ENCODE data around the gene SMIM8.

The SMIM8 gene

GRCh38 chr6:87336367-87336766 lies 14.0 kb downstream of the SMIM8 start:
- H3K9me3 ChIP-seq (ENCODE audit: control insufficient read depth in 1 of 2, low read length in 2 of 2) = no peaks in the 10 kb centered on the region
- H3K27ac ChIP-seq (ENCODE audit: low read length) = no peak overlapping the region
- no peak overlapping the region for H3K4me3 ChIP-seq (ENCODE audit: low read depth in 1 of 2, low read length in 2 of 2)
- H3K27me3 ChIP-seq (ENCODE audit: low read depth, low read length) = no peaks in the 10 kb centered on the region
- H3K4me1 ChIP-seq (ENCODE audit: control insufficient read depth in 1 of 2, insufficient read depth in 2 of 2, low read length in 2 of 2) = no peaks in the 10 kb centered on the region
- no peaks in the 10 kb centered on the region for H3K36me3 ChIP-seq (ENCODE audit: control insufficient read depth in 1 of 2, insufficient read depth in 2 of 2, low read length in 2 of 2)

- Histone ChIP-seq H3K27ac (ENCODE audit: low read length) (no peak overlapping the region), H3K36me3 (ENCODE audit: control insufficient read depth in 1 of 2, insufficient read depth in 2 of 2, low read length in 2 of 2) (no peaks in the 10 kb centered on the region), H3K27me3 (ENCODE audit: low read depth, low read length) (no peaks in the 10 kb centered on the region), H3K9me3 (ENCODE audit: control insufficient read depth in 1 of 2, low read length in 2 of 2) (no peaks in the 10 kb centered on the region), H3K4me3 (ENCODE audit: low read depth in 1 of 2, low read length in 2 of 2) (no peak overlapping the region), H3K4me1 (ENCODE audit: control insufficient read depth in 1 of 2, insufficient read depth in 2 of 2, low read length in 2 of 2) (no peaks in the 10 kb centered on the region)
Observed at GRCh38 chr6:87340230-87340629, 17.8 kb downstream of the SMIM8 start.

GRCh38 chr6:87341158-87341557 lies 18.8 kb downstream of the SMIM8 start:
- Histone ChIP-seq H3K4me1 (ENCODE audit: control insufficient read depth in 1 of 2, insufficient read depth in 2 of 2, low read length in 2 of 2) (no peaks in the 10 kb centered on the region), H3K4me3 (ENCODE audit: low read depth in 1 of 2, low read length in 2 of 2) (no peak overlapping the region), H3K27ac (ENCODE audit: low read length) (no peak overlapping the region), H3K9me3 (ENCODE audit: control insufficient read depth in 1 of 2, low read length in 2 of 2) (no peaks in the 10 kb centered on the region), H3K27me3 (ENCODE audit: low read depth, low read length) (no peaks in the 10 kb centered on the region), H3K36me3 (ENCODE audit: control insufficient read depth in 1 of 2, insufficient read depth in 2 of 2, low read length in 2 of 2) (no peaks in the 10 kb centered on the region)

DNA sequence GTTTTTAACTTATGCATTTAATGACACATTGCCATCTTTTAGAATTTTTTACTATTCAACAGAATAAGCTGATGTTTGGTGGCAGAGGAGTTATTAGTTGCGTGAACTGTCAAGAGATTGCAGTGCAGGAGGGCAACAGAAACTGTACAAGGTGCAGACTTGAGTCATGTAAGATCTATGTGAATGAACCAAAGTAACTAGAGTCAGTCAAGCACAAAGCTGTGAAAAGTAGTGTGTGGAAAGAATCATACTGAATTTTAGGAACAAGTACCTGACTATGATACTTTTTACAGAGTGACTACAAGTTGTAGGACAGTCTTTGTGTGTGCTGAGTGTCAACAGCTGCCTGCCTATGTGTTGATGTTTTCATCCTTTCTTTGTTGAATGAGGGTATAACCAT lies 19.5 kb downstream of the SMIM8 start:
- no peaks in the 10 kb centered on the region for H3K27me3 ChIP-seq (ENCODE audit: low read depth, low read length)
- H3K9me3 ChIP-seq (ENCODE audit: control insufficient read depth in 1 of 2, low read length in 2 of 2) = no peaks in the 10 kb centered on the region
- no peaks in the 10 kb centered on the region for H3K36me3 ChIP-seq (ENCODE audit: control insufficient read depth in 1 of 2, insufficient read depth in 2 of 2, low read length in 2 of 2)
- no peak overlapping the region for H3K27ac ChIP-seq (ENCODE audit: low read length)
- H3K4me3 ChIP-seq (ENCODE audit: low read depth in 1 of 2, low read length in 2 of 2) = no peak overlapping the region
- H3K4me1 ChIP-seq (ENCODE audit: control insufficient read depth in 1 of 2, insufficient read depth in 2 of 2, low read length in 2 of 2) = no peaks in the 10 kb centered on the region

- no peaks in the 10 kb centered on the region for H3K36me3 ChIP-seq (ENCODE audit: control insufficient read depth in 1 of 2, insufficient read depth in 2 of 2, low read length in 2 of 2)
- no peak overlapping the region for H3K4me3 ChIP-seq (ENCODE audit: low read depth in 1 of 2, low read length in 2 of 2)
- no peak overlapping the region for H3K27ac ChIP-seq (ENCODE audit: low read length)
- H3K9me3 ChIP-seq (ENCODE audit: control insufficient read depth in 1 of 2, low read length in 2 of 2) = no peaks in the 10 kb centered on the region
- no peaks in the 10 kb centered on the region for H3K4me1 ChIP-seq (ENCODE audit: control insufficient read depth in 1 of 2, insufficient read depth in 2 of 2, low read length in 2 of 2)
- H3K27me3 ChIP-seq (ENCODE audit: low read depth, low read length) = no peaks in the 10 kb centered on the region
Observed at GRCh38 chr6:87342829-87343228, 20.4 kb downstream of the SMIM8 start.

DNA sequence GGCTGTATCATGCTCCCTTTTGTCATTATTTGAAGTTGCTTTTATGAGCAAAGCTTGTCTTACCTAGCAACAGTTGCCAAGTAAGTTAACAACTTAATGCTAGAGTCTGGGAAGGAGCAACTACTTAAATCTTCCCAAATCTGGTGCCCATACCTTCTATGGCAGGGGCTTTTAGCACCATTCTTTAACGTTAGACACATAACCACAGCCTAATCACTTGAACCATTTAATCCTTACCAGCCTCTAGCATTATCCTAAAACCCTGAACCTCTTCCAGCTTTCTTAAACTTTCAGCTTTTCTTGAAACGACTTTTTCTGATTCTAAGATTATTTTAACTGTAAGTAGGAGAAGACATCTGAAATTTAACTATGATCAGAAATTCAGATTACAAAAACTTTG lies 22.3 kb downstream of the SMIM8 start, which contains the start of gene C6orf163:
Gene C6orf163, plus strand, starts transcription at position 83 of the 400 bp plus-strand sequence. Its CDS starts 287 bp downstream, at position 370.
- H3K27ac ChIP-seq (ENCODE audit: low read length) = no peak within 1 kb of the TSS

GRCh38 chr6:87346700-87347099 lies 24.3 kb downstream of the SMIM8 start:
- H3K4me1 ChIP-seq (ENCODE audit: control insufficient read depth in 1 of 2, insufficient read depth in 2 of 2, low read length in 2 of 2) = no peaks in the 10 kb centered on the region
- no peaks in the 10 kb centered on the region for H3K27me3 ChIP-seq (ENCODE audit: low read depth, low read length)

More for the DNA sequence above, 22.3 kb downstream of the SMIM8 start, which contains the start of gene C6orf163:
- Histone ChIP-seq H3K9me3 (ENCODE audit: control insufficient read depth in 1 of 2, low read length in 2 of 2) (no peaks in the 10 kb centered on the region), H3K4me1 (ENCODE audit: control insufficient read depth in 1 of 2, insufficient read depth in 2 of 2, low read length in 2 of 2) (no peaks in the 10 kb centered on the region), H3K4me3 (ENCODE audit: low read depth in 1 of 2, low read length in 2 of 2) (no peak within 1 kb of the TSS), H3K36me3 (ENCODE audit: control insufficient read depth in 1 of 2, insufficient read depth in 2 of 2, low read length in 2 of 2) (no peaks in the 10 kb centered on the region), H3K27me3 (ENCODE audit: low read depth, low read length) (no peaks in the 10 kb centered on the region)

DNA sequence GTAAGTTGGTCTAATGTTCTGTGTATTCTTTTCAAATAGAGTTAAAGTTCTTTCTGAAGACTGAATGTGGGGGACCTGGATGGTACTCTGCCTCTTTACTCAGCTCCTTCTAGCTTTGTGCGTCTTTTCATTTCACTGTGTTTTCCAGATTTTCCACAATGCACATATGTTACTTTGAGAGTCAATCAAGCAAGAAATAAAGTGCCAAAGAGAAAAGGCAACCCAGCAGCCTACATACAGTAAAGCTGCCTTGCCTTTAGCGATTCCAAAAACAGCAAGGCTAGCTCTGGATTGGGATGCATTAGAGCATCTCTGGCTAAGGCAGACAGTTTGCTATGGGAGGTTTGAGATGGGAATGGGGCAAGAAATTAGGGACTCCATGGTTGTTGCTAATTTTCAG lies 27.5 kb downstream of the SMIM8 start:
- no peaks in the 10 kb centered on the region for H3K27me3 ChIP-seq (ENCODE audit: low read depth, low read length)
- H3K4me3 ChIP-seq (ENCODE audit: low read depth in 1 of 2, low read length in 2 of 2) = no peak overlapping the region
- no peak overlapping the region for H3K27ac ChIP-seq (ENCODE audit: low read length)
- no peaks in the 10 kb centered on the region for H3K36me3 ChIP-seq (ENCODE audit: control insufficient read depth in 1 of 2, insufficient read depth in 2 of 2, low read length in 2 of 2)
- H3K4me1 ChIP-seq (ENCODE audit: control insufficient read depth in 1 of 2, insufficient read depth in 2 of 2, low read length in 2 of 2) = no peaks in the 10 kb centered on the region
- H3K9me3 ChIP-seq (ENCODE audit: control insufficient read depth in 1 of 2, low read length in 2 of 2) = no peaks in the 10 kb centered on the region

More at GRCh38 chr6:87346700-87347099, 24.3 kb downstream of the SMIM8 start:
- H3K4me3 ChIP-seq (ENCODE audit: low read depth in 1 of 2, low read length in 2 of 2) = no peak overlapping the region
- H3K27ac ChIP-seq (ENCODE audit: low read length) = no peak overlapping the region
- H3K9me3 ChIP-seq (ENCODE audit: control insufficient read depth in 1 of 2, low read length in 2 of 2) = no peaks in the 10 kb centered on the region
- no peaks in the 10 kb centered on the region for H3K36me3 ChIP-seq (ENCODE audit: control insufficient read depth in 1 of 2, insufficient read depth in 2 of 2, low read length in 2 of 2)

DNA sequence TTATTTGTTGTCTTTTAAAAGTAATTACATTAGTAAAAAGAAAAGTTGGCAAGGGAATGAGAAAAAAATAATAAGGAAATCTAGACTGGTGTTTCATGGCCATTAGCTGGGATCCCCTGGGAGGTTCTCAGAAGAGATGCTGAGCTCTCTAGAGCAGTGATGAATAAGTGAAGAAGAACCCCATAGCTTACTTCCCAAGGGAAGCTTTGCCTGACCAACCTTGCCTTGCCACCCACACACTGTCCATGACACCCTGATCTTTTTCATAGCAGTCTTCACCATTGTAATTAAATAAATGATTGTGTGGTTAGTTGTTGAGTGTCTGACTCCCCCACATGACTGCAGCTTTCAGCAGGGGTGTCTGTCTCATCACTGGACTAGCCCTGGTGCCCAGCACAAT lies 28.1 kb downstream of the SMIM8 start:
- no peaks in the 10 kb centered on the region for H3K27me3 ChIP-seq (ENCODE audit: low read depth, low read length)
- no peaks in the 10 kb centered on the region for H3K4me1 ChIP-seq (ENCODE audit: control insufficient read depth in 1 of 2, insufficient read depth in 2 of 2, low read length in 2 of 2)
- no peaks in the 10 kb centered on the region for H3K9me3 ChIP-seq (ENCODE audit: control insufficient read depth in 1 of 2, low read length in 2 of 2)
- no peak overlapping the region for H3K27ac ChIP-seq (ENCODE audit: low read length)
- no peak overlapping the region for H3K4me3 ChIP-seq (ENCODE audit: low read depth in 1 of 2, low read length in 2 of 2)
- no peaks in the 10 kb centered on the region for H3K36me3 ChIP-seq (ENCODE audit: control insufficient read depth in 1 of 2, insufficient read depth in 2 of 2, low read length in 2 of 2)

DNA sequence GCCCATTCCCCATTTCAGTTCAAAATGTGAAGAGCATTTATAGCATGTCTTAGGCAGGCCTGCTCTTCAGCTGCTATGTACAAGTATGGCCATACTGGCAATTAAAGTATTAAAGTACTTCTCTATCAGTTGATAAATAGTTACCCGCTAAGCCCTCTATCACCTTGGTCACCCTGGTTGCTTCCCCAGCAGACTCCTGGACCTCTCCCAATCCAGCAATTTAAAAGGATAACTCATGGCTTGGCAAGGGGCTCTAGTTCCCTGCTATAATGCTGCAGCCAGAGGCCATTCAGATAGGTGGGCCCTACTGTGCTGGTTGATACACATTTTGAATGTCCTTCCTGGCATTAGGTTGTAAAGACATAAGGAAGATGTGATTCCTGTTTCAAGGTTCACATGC lies 29.2 kb downstream of the SMIM8 start:
- Histone ChIP-seq H3K4me1 (ENCODE audit: control insufficient read depth in 1 of 2, insufficient read depth in 2 of 2, low read length in 2 of 2) (no peaks in the 10 kb centered on the region), H3K27ac (ENCODE audit: low read length) (no peak overlapping the region), H3K9me3 (ENCODE audit: control insufficient read depth in 1 of 2, low read length in 2 of 2) (no peaks in the 10 kb centered on the region)

GRCh38 chr6:87356181-87356580 lies 33.8 kb downstream of the SMIM8 start:
- Histone ChIP-seq H3K36me3 (ENCODE audit: control insufficient read depth in 1 of 2, insufficient read depth in 2 of 2, low read length in 2 of 2) (no peaks in the 10 kb centered on the region), H3K4me1 (ENCODE audit: control insufficient read depth in 1 of 2, insufficient read depth in 2 of 2, low read length in 2 of 2) (no peaks in the 10 kb centered on the region), H3K27ac (ENCODE audit: low read length) (no peak overlapping the region), H3K9me3 (ENCODE audit: control insufficient read depth in 1 of 2, low read length in 2 of 2) (no peaks in the 10 kb centered on the region), H3K4me3 (ENCODE audit: low read depth in 1 of 2, low read length in 2 of 2) (no peak overlapping the region), H3K27me3 (ENCODE audit: low read depth, low read length) (no peaks in the 10 kb centered on the region)

More for the DNA sequence above, 29.2 kb downstream of the SMIM8 start:
- no peaks in the 10 kb centered on the region for H3K36me3 ChIP-seq (ENCODE audit: control insufficient read depth in 1 of 2, insufficient read depth in 2 of 2, low read length in 2 of 2)
- H3K27me3 ChIP-seq (ENCODE audit: low read depth, low read length) = no peaks in the 10 kb centered on the region
- H3K4me3 ChIP-seq (ENCODE audit: low read depth in 1 of 2, low read length in 2 of 2) = no peak overlapping the region

DNA sequence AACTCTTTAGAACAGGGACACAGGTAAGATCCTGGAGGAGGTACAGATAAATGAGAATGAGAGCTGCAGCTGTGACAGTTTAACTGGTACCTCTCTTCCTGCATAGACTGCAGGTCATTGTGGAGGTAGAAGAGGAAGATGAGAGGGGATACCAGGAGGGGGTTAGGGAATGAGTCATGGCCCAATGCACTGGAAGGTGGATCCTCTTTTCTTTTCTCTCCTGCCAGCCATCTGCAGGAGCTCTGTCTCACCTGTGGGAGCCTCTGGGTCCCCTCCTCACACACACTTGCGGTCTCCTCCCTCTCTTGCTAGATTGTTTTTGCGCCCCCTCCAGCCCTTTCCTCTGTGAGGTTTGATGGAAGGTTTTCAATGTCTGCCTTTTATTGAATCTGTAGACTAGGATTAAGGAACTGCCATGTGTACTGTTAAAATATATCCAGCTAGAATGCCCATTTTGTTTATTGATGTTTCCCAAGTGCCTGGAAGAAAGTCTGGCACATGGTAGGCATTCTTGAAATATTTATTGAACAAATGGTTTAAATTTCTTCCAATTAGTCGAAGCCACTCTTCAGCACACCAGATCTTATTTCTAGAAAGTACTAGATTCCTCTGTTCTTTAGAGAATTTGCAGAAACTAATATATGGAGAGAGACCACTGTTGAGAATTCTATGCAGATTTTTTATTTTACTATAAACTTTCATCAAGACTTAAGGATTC lies 35.2 kb downstream of the SMIM8 start:
- Histone ChIP-seq H3K4me3 (ENCODE audit: low read depth in 1 of 2, low read length in 2 of 2) (no peak overlapping the region), H3K27me3 (ENCODE audit: low read depth, low read length) (no peaks in the 10 kb centered on the region), H3K27ac (ENCODE audit: low read length) (no peak overlapping the region), H3K9me3 (ENCODE audit: control insufficient read depth in 1 of 2, low read length in 2 of 2) (no peaks in the 10 kb centered on the region), H3K4me1 (ENCODE audit: control insufficient read depth in 1 of 2, insufficient read depth in 2 of 2, low read length in 2 of 2) (no peaks in the 10 kb centered on the region), H3K36me3 (ENCODE audit: control insufficient read depth in 1 of 2, insufficient read depth in 2 of 2, low read length in 2 of 2) (no peaks in the 10 kb centered on the region)

Measured in muscle layer of duodenum (tissue), 2 donors.